GOT3 (cell line): ENCODE measurements around the gene AHNAK2.
"Not testable (repeated sequence)": the region's sequence is repeated elsewhere in the genome, so short reads cannot be mapped to it uniquely, and the experiment has no call there.

Experiments
- DNase-seq: peaks from one replicate; lab custom pipeline; 2025; ENCODE audit warnings: mixed read lengths; lab: John Stamatoyannopoulos, UW

The AHNAK2 gene

GRCh38 chr14:104977681-104978653, at the start of gene AHNAK2:
Gene AHNAK2, minus strand, starts transcription at chr14:104978374. Its CDS starts 137 bp downstream, at chr14:104978237.
- no peak for DNase-seq

GRCh38 chr14:105027718-105028117, 49.5 kb upstream of the AHNAK2 start:
- DNase-seq, result not testable (repeated sequence)

- no peak for DNase-seq
Measured at GRCh38 chr14:105026802-105027563, 48.8 kb upstream of the AHNAK2 start.

- DNase-seq, result no peak
Measured at GRCh38 chr14:105026033-105026785, 48.0 kb upstream of the AHNAK2 start.

GRCh38 chr14:105025429-105025828, 47.3 kb upstream of the AHNAK2 start:
- no peak for DNase-seq

- DNase-seq, result no peak
Measured at GRCh38 chr14:105023791-105024480, 45.8 kb upstream of the AHNAK2 start.

- DNase-seq, result no peak
Measured at GRCh38 chr14:105023144-105023543, 45.0 kb upstream of the AHNAK2 start.

- DNase-seq, result no peak
Measured at GRCh38 chr14:105022276-105022670, 44.1 kb upstream of the AHNAK2 start.

- DNase-seq, result no peak
Measured at GRCh38 chr14:105021656-105022275, 43.6 kb upstream of the AHNAK2 start.

GRCh38 chr14:105020815-105021655, 42.9 kb upstream of the AHNAK2 start, which contains the start of gene CDCA4:
Gene CDCA4, minus strand, starts transcription at chr14:105021083. Its CDS starts 9,154 bp downstream, at chr14:105011929.
- peak; percentile 85 for DNase-seq

GRCh38 chr14:105019861-105020814, 42.0 kb upstream of the AHNAK2 start:
- DNase-seq, result no peak

GRCh38 chr14:105018414-105018813, 40.2 kb upstream of the AHNAK2 start:
- no peak for DNase-seq

- DNase-seq, result no peak
Measured at GRCh38 chr14:105015905-105016304, 37.7 kb upstream of the AHNAK2 start.

GRCh38 chr14:105015242-105015641, 37.1 kb upstream of the AHNAK2 start:
- DNase-seq, result no peak

GRCh38 chr14:105014631-105015030, 36.5 kb upstream of the AHNAK2 start:
- no peak for DNase-seq

GRCh38 chr14:105014032-105014431, 35.9 kb upstream of the AHNAK2 start:
- DNase-seq, result no peak

GRCh38 chr14:105013150-105013785, 35.1 kb upstream of the AHNAK2 start:
- DNase-seq, result no peak
